AG10803 (cell line): Measurements from ENCODE around the gene C19orf12.
"Not testable (repeated sequence)": the region's sequence is repeated elsewhere in the genome, so short reads cannot be mapped to it uniquely, and the experiment has no call there.

Source experiments
- DNase-seq: peaks from one replicate; pipeline ENCODE4 v3.0.0; 2010; ENCODE audit warnings: low read depth
- H3K4me3 ChIP-seq: 2 replicates; pipeline ENCODE4 v1.5.1; 2011; ENCODE audit warnings: mild to moderate bottlenecking, low read length, control low read depth
- CTCF ChIP-seq: conservative IDR thresholded peaks from 2 replicates; pipeline ENCODE4 v1.5.1; 2011; ENCODE audit warnings: mild to moderate bottlenecking, low read length, control low read depth, inconsistent platforms

C19orf12 gene

GRCh38 chr19:29675120-29675649, 39.9 kb downstream of the C19orf12 start:
- H3K4me3 ChIP-seq, result no peak overlapping the region
- TF ChIP-seq CTCF, result no peak
- no peak for DNase-seq

- TF ChIP-seq CTCF, result no peak
- H3K4me3 ChIP-seq, result no peak overlapping the region
- DNase-seq, result no peak
Observed at GRCh38 chr19:29674374-29675119, 40.5 kb downstream of the C19orf12 start.

GRCh38 chr19:29673451-29674371, 41.4 kb downstream of the C19orf12 start:
- TF ChIP-seq CTCF, result no peak
- no peak overlapping the region for H3K4me3 ChIP-seq
- no peak for DNase-seq

- no peak for TF ChIP-seq CTCF
- DNase-seq, result no peak
- no peak overlapping the region for H3K4me3 ChIP-seq
Observed at GRCh38 chr19:29672933-29673336, 42.1 kb downstream of the C19orf12 start.

GRCh38 chr19:29672319-29672932, 42.6 kb downstream of the C19orf12 start:
- H3K4me3 ChIP-seq, result no peak overlapping the region
- no peak for TF ChIP-seq CTCF
- DNase-seq, result no peak

GRCh38 chr19:29671393-29672160, 43.5 kb downstream of the C19orf12 start:
- TF ChIP-seq CTCF, result 0 out of 2 replicates have a peak, but pooled peaks have one; percentile 9
- H3K4me3 ChIP-seq, result no peak overlapping the region
- DNase-seq, result no peak

GRCh38 chr19:29671026-29671392, 44.1 kb downstream of the C19orf12 start:
- not testable (repeated sequence) for H3K4me3 ChIP-seq, DNase-seq
